ENCODE data around the gene FGF11. TPM values are rescaled to one million over a fixed set of nuclear protein-coding genes. Genes with fewer than 3 reads are reported as not detected.

FGF11 gene
- total RNA-seq, 1 donor from 2014 or later: 5.3 TPM

DNA sequence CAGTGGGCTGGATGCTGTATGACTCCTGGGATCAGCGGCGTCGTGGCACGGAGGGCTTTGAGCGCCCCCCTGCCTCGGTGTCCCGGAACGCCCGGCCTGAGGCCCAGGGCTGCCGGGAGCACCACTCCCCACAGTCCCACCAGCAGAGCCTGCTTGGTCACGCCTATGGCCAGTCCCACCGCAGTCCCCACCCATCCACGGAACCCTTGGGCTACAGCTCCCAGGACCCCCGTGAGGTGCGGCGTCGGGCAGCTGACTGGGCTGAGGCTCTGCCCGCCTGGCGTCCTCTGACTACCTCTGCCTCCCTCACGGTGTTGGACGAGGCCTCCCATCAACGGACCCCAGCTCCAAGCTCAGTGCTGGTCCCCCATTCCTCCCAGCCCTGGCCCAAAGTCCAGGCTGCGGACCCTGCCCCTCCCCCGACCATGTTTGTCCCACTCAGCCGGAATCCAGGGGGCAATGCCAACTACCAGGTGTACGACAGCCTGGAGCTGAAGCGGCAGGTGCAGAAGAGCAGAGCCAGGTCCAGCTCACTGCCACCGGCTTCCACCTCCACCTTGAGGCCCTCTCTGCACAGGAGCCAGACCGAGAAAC is 12.3 kb upstream of the FGF11 start:
- DNase-seq (ENCODE audit: low spot score in 2 of 2) (no peak), FAIRE-seq (no peak)

DNA sequence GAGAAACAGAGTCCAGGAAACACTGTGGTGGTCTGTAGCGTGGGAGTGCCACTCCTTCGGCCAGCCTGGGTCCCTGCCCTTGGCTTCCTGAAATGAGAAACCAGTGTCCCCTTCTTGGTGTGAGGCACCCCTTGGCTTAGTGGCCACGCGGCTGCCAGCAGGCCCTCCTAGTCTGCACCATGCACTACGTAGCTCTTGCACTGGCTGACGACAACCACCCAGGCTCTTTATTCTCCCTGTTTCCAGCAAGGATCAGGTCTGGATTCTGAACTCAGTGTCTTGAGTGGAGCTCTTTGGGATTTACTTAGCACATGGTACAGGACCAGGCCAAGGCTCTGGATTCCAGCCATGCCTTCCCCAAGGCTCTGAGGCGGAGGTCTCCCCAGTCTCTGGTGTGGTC is 11.8 kb upstream of the FGF11 start:
- DNase-seq (ENCODE audit: low spot score in 2 of 2) (no peak), FAIRE-seq (no peak)

DNA sequence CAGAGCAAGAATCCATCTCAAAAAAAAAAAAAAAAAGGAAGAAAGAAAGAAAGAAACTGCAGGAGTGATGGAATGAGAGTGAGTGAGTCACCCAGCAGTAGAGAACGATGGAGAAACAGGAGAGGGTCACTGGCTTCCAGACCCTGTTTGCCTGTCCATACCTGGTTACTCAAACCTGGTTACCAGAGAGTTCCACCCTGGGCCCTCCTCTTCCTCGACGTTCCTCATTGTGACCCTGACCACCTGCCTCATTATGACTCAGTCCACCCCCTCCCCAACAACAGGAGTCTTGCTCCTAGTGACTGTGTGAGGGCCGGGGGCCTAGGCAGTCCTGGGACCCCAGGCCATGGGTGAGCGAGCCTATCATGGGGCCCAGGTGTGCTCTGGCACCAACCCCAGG is 10.8 kb upstream of the FGF11 start, which contains the start of gene SPEM3:
Gene SPEM3, plus strand, starts transcription at position 301 of the 400 bp plus-strand sequence. Its CDS starts 46 bp downstream, at position 347.
- DNase-seq (ENCODE audit: low spot score in 2 of 2): no peak
- FAIRE-seq: no peak

DNA sequence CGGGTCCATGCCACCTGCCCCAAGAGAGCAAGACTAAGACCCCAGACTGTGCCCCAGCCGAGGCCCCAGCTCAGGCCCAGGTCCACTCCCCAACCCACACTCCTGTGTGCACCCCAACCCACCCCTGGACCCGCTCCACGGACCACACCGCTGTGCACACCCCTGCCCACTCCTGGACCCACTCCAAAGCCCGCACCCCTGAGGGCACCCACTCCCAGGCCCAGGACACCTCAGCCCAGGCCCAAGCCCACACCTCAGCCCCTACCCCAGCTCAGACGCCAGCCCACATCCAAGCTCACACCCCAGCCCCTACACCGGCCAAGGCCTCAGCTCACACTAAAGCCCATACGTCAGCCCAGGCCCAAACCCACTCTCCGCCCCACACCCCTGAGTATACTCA is 9.6 kb upstream of the FGF11 start:
- DNase-seq (ENCODE audit: low spot score in 2 of 2) (no peak), FAIRE-seq (no peak)

DNA sequence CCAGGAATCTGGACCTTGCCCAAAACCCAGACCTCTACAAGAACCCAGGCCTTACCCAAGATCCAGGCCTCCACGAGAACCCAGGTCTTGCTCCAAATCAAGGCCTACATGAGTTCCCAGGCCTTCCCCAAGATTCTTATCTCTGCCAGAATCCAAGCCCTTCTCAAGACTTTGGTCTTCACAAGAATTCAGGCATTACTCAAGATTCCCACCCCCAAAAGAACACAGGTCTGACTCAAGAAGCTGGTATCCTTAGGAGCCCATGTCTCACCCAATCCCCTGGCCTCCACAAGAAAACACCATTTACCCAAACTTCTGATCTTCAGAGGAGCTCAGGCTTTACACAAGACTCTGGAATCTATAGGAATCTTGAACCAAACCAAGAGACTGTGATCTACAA is 8.1 kb upstream of the FGF11 start:
- no peak for DNase-seq (ENCODE audit: low spot score in 2 of 2)
- no peak for FAIRE-seq

DNA sequence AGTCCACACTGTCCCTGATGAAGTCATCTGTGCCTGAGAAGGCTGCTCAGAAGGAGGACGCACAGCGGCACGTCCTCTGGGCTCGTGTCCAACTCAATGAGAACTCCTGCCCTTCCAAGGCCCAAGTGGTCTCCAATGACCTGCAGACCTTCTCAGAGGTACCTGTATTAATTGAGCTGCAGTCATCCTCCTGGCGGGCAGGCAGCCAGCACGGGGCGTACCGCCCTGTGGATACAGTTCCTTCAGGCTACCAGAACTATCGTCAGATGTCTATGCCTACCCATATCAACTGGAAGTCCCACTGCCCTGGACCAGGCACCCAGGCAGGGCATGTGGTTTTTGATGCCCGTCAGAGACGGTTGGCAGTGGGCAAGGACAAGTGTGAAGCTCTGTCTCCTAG is 7.0 kb upstream of the FGF11 start:
- no peak for FAIRE-seq
- no peak for DNase-seq (ENCODE audit: low spot score in 2 of 2)

DNA sequence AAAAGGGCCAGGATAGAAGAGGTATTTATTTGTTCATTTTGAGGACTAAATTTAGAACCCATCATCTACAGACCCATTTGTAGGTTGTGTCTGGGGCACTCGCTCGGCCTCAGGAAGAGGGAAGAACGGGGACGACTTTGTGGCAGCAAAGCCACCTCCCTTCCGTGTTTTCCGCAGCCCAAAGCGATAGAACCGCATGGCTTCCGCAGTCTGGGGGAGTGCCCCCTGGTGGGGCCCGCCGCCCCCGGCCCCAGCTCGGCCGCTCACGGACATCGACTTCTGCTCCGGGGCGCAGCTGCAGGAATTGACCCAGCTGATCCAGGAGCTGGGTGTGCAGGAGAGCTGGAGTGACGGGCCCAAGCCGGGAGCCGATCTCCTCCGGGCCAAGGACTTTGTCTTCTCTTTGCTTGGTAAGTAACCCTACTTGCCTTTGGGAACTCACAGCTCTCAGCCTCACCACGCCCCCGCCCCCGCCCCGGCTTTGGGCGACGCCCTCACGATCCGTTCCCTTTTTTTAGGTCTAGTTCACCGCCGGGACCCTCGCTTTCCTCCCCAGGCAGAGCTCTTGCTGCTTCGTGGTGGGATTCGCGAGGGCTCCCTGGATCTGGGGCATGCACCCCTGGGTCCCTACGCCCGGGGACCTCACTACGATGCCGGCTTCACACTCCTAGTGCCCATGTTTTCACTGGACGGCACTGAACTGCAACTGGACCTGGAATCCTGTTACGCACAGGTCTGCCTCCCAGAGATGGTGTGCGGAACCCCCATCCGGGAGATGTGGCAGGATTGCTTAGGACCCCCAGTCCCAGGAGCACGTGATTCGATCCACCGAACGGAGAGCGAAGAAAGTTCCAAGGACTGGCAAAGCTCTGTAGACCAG is 3.4 kb upstream of the FGF11 start:
- no peak for FAIRE-seq
- DNase-seq (ENCODE audit: low spot score in 2 of 2): no peak

DNA sequence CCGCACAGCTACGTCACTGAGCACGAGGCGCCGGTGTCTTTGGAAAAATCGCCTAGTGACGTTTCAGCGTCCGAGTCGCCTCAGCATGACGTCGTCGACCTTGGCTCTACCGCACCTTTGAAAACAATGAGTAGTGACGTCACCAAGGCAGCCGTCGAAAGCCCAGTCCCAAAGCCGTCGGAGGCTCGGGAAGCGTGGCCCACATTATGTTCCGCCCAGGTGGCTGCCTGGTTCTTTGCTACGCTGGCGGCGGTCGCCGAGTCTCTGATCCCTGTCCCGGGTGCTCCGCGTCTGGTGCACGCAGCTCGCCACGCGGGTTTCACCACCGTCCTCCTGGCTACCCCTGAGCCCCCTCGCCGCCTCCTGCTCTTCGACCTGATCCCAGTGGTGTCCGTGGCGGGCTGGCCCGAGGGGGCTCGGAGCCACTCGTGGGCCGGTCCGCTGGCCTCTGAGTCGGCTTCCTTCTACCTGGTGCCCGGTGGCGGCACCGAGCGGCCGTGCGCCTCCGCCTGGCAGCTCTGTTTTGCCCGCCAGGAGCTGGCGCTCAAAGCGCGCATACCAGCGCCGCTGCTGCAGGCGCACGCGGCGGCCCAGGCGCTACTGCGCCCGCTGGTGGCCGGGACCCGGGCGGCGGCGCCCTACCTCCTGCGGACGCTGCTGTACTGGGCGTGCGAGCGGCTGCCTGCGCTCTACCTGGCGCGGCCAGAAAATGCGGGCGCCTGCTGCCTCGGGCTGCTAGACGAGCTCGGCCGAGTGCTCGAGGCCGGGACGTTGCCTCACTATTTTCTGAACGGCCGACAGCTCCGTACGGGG is 2.5 kb upstream of the FGF11 start:
- FAIRE-seq: no peak

DNA sequence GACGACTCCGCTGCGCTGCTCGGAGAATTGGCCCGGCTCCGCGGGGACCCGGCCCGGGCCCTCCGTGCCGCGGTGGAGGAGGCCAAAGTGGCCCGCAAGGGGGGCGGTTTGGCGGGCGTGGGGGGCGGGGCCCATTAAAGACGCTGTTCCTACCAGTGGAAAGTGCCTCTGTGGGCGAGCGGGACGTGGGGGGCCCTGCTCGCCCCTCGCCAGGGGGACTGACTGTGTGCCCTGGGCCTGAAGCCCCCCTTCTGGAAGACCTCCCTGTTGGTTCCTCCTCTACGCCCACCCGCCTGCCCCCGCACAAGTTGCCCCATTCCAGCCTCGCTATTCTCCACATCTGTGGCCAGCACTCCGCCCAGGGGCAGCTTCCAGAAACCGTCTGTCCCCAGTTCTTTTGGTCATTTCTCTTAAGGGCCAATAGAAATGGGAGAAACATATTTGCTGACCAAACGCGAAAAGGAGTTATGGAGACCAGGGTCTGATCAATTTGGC is 1.9 kb upstream of the FGF11 start:
- FAIRE-seq: no peak

More for the DNA sequence above, 2.5 kb upstream of the FGF11 start:
- peak; percentile 87 to 88 for DNase-seq (ENCODE audit: low spot score in 2 of 2)

DNA sequence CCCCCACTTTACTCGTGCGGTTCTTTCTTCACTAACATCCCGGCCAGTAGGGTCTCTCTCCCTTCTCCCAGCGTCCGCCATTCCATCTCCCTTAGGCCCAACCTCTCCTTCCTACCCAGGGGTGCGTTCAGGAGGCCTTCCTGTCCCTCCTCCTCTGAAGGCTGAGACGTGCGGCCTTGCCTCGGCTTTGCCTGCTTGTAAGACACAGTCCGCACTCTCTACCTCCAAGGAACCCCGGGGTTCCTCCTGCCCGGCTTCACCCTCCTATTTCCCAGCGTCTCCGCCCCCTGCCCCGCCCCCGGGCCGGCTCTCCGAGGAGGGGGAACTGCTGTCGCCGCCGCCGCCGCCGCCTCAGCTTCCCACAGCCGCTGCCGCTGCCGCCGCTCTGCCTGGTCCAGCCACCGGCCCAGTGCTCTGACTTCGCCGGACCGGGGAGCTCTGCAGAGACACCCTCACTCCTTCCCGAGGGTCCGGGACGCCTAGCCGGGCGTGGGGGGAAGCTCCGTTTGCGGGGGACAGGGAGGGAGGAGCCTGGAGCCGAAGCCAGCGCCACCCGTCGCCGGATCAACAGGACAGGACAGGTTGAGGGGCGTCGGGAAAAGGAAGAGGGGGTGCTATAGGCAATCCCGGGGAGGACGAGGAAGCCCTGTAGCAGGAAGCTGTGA is 1.2 kb upstream of the FGF11 start:
- DNase-seq (ENCODE audit: low spot score in 2 of 2): peak; percentile 59 to 63

More for the DNA sequence above, 1.9 kb upstream of the FGF11 start:
- DNase-seq (ENCODE audit: low spot score in 2 of 2): no peak

DNA sequence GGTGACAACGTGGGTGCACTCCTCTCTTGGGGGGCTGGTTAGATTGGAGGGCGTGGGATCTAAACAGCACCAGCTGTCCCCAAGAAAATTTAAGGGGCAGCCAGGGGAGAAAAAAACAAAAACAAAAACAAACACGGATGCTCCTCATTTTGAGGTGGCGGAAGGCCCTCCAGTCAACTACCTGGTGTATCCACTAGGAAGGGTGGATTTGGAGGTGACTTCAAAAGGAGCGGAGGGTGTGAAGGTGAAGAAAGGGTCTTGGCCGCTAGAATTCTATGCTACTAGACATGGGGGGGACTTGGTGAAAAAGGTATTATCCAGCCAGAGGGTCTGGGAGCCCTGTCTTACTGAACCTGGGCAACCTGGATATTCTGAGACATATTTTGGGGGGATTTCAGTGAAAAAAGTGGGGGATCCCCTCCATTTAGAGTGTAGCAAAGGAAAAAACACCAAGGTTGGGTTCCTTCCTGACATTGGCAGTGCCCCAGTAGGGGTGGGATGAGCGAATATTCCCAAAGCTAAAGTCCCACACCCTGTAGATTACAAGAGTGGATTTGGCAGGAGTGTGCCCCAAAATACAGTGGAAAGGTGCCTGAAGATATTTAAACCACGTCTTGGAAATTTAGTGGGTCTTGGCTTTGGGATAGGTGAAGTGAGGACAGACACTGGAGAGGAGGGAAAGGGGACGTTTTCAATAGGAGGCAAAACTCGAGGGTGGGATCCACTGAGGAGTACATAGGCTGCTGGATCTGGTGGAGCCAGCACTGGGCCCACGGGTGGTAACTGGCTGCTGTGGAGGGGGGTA is 454 bp upstream of the FGF11 start:
- no peak for FAIRE-seq
- DNase-seq (ENCODE audit: low spot score in 2 of 2): no peak

More for the DNA sequence above, 1.2 kb upstream of the FGF11 start:
- FAIRE-seq: no peak

DNA sequence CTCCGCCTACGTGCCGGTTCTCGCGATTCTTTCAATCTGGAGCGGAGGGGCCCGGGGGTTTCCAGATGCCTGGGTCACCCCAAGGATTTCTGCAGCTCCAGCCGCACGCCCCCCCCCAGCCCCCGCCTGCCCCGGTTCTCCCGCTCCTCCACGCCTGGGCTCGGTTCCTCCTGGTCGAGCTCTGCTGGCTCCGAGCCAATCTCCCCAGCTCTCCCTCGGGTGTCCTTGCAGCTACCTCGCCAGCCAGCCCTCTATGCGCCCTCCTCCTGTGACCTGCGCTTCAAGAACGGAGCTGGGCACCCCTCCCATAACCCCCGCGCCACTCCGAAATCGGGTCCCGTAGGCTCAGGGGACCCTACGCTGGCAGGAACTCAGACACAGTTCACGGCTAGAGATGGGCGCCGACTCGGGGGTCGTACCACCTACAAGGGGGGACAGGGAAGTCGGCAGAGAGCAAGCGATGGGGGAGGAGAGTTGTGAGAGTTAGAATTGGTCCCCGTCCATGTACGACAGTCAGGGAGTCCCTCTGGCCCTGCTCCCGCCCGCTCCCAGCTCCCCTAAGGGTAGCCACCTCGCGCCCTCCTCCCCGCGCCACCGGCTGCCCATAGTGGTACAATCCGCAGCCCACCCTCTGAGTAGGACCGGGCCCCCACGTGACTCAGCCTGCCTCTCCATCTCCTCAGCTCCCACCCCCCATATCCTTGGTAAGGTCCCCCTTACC is 961 bp downstream of the FGF11 start:
- DNase-seq (ENCODE audit: low spot score in 2 of 2): no peak
- no peak for FAIRE-seq

DNA sequence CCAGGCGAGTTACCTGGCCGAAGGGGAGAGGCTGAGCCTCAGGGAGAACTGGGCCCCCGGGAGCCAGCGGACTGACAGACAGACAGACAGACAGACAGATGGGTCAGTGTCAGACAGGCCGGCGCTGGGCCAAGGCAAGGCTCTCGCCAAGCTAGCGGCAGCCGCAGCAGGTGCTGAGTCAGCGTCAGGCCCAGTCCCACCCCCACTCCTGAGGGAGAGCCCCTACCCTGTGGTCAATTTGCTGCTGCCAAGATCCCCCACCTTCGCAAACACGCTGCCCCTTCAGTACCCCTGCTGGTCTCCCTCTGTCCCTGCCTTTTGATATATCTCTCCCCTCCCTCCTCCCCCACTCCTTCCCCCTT is 1.5 kb downstream of the FGF11 start:
- no peak for FAIRE-seq
- no peak for DNase-seq (ENCODE audit: low spot score in 2 of 2)

DNA sequence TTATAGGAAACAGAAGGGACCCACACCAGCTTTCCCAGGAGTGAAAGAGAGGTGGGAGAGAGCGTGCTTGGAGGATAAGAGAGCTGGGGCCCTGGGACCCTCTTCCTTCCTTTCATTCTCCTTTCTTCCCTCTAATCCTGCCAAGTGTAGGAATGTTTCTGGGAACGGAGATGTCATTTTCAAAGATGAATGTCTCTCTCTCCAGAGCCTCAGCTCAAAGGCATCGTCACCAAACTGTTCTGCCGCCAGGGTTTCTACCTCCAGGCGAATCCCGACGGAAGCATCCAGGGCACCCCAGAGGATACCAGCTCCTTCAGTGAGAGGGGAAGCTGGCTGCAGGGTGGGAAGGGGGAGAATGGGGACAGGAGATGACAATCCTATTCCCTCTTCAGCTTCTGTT is 2.0 kb downstream of the FGF11 start:
- FAIRE-seq (no peak), DNase-seq (ENCODE audit: low spot score in 2 of 2) (no peak)

DNA sequence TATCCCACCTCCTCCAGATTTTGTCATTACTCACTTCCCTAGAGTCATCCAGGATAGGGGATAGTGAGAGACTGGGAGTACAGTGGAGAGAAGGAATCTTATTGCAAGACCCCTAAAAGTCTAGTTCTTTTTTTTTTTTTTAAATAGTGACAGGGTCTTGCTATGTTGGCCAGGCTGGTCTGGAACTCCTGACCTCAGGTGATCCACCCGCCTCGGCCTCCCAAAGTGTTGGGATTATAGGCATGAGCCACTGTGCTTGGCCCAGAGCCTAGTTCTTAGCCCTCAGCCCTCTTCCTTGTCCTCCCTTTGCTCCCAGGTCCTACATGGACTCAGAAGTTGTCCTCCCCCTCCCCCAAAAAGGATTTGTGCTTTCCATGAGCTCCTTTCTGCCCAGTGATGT is 2.8 kb downstream of the FGF11 start:
- no peak for DNase-seq (ENCODE audit: low spot score in 2 of 2)
- no peak for FAIRE-seq

DNA sequence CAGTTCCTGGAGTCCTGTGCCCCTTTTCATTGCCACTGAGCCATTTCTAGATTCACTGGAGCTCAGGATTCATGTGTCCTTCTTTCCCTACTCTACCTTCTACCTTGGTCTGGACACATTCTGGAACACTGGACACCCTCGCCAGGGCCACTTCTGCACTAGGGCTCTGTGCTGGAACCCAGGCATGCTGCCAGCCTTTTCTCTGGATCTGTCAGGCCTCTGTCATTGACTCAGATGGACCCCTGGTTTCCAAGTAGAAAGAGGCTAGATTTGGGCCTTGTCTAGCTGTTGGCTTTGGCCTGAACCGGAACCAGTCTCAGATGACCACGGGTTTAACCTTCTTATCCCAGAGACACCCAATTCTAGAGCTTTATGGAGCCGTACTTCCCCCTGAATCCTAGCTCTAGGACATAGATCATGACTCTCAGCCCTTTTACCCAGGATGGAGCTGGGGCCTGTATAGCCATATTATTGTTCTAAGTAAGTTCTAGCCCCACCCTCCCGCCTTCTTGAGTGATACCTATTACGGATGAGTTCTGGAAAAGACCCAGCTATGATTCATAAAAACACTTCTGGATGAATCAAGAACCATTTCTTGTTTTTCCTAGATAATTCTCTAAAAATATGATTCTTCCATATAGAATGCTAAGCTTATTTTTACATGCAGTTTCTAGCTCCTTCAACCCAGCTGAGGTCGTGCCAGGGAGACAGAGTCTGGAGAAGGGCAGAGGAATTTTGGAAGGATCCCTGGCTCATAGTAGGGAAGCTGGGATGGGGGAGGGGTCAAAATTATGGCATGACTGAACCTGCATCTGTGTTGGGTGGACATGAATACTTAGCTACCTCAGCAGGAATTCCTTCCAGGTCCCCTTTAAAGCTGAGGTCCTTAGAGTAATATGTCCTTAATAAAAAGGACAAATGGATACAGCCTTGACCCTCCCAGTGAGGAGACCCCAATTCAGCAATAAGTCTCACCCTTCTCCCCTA is 4.5 kb downstream of the FGF11 start:
- DNase-seq (ENCODE audit: low spot score in 2 of 2): no peak
- no peak for FAIRE-seq

DNA sequence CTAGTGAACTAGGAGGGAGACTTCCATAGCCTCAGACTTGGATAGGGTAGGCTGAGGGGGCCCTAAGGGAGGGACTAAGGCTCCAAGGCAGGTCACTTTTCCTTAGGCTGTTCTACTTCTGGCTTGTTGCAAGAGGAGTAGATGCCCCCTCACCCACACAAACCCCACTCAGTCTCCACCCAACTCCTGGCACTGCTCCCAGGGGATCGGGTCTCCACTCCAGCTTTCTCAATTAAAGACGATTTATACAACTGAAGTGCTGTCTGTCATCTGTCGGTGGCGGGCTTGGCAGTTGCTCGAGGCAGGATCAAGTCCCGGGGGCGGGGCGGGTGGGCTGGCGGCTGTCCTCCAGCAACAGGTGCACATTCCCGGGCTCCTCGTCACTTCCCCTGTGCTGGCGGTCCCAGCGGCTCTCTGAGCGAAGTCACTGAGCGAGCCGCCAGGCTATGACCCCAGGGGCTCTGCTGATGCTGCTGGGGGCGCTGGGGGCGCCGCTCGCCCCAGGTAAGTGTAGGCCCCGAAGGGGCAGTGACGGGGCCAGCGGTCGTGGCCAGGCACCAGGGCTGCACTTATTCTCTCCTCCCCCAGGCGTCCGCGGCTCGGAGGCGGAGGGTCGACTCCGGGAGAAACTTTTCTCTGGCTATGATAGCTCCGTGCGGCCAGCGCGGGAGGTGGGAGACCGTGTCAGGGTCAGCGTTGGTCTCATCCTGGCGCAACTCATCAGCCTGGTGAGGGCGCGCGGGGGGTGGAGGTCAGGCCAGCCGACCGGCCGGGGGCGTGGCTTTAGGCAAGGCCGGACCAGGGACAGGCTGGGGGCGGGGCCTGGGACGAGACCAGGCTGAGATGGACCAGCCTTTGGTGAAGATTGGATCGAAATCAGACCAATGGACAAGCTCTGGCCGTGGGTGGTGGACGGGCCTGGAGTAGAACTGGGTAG is 5.6 kb downstream of the FGF11 start, which contains the start of gene CHRNB1:
Gene CHRNB1, plus strand, starts transcription at position 380 of the 937 bp plus-strand sequence. Its CDS starts 67 bp downstream, at position 447.
- no peak for FAIRE-seq
- DNase-seq (ENCODE audit: low spot score in 2 of 2): peak; percentile 81 to 85
